Breast epithelium (tissue), 4 donors: ENCODE measurements around the gene CNTNAP2. TPM values are rescaled to one million over a fixed set of nuclear protein-coding genes. Genes with fewer than 3 reads are reported as not detected.

Experiments
- DNase-seq, 2 donors: peaks; one replicate each; pipeline ENCODE4 v3.0.0-alpha.2; 2019; ENCODE audit warnings: low spot score in 2 of 2
- H3K27ac ChIP-seq, 2 donors: fragments of 200-600 bp; sonication (generic) in 1 of 2; one replicate each; pipeline ENCODE4 v1.5.1; 2016 to 2019; ENCODE audit warnings: mild to moderate bottlenecking in 1 of 2
- H3K27me3 ChIP-seq, 2 donors: fragments of 200-600 bp; sonication (generic) in 1 of 2; one replicate each; pipeline versions ENCODE4 v1.5.1 to v1.6.0; 2017 to 2019; ENCODE audit warnings: control low read depth in 1 of 2, mild to moderate bottlenecking in 1 of 2
- H3K36me3 ChIP-seq: fragments of 200-600 bp; one replicate; pipeline ENCODE4 v1.5.1; 2019
- H3K4me1 ChIP-seq, 2 donors: fragments of 200-600 bp; sonication (generic); one replicate each; pipeline ENCODE4 v1.5.1; 2016 to 2019; ENCODE audit warnings: control low read depth in 1 of 2
- H3K4me3 ChIP-seq, 3 donors: fragments of 200-600 bp; sonication (generic); 1 replicate in 2 of 3; 2 replicates in 1 of 3; pipeline ENCODE4 v1.5.1; 2016 to 2019; ENCODE audit warnings: mild to moderate bottlenecking in 3 of 3, moderate library complexity in 2 of 3
- H3K9me3 ChIP-seq, 2 donors: fragments of 200-600 bp; sonication (generic) in 1 of 2; one replicate each; pipeline ENCODE4 v1.5.1; 2016 to 2019; ENCODE audit warnings: control low read depth in 1 of 2
- CTCF ChIP-seq, 3 donors: fragments of 450-650 bp; IDR thresholded peaks; one replicate each; pipeline ENCODE4 v1.5.1; 2016 to 2017; ENCODE audit warnings: antibody characterized with exemption in 3 of 3, mild to moderate bottlenecking in 3 of 3, moderate library complexity in 3 of 3
- POLR2A ChIP-seq: fragments of 450-650 bp; IDR thresholded peaks from one replicate; pipeline ENCODE4 v1.6.1; 2016; ENCODE audit warnings: antibody characterized with exemption, mild to moderate bottlenecking, moderate library complexity
- POLR2AphosphoS5 ChIP-seq, 3 donors: sonication (generic); formaldehyde crosslinking; IDR thresholded peaks; one replicate each; pipeline ENCODE4 v1.6.1; 2017; ENCODE audit warnings: antibody characterized with exemption in 3 of 3
- intact Hi-C: fragments of 100-400 bp; cut with DNase I; formaldehyde crosslinking; loops from one replicate; pipeline ENCODE4 v1.15.1; 2023; ENCODE audit warnings: low total_unique reads
- total RNA-seq, 3 donors: library from RNA; depleted of rRNA; stranded (reverse); fragments of >200 nt; gene quantifications; one replicate each; pipeline ENCODE4 v1.1.0, GENCODE V29; 2016

Gene CNTNAP2
- total RNA-seq, 3 donors from 2014 or later, result 0.29 to 0.66 TPM; not detected in 1

- no peak for DNase-seq
- no peaks in the 10 kb centered on the region for H3K36me3 ChIP-seq
- intact Hi-C loops, result no loop called here
- no peak overlapping the region for H3K27ac ChIP-seq
- no peak overlapping the region for H3K4me3 ChIP-seq
- peaks cover 0 to 5% of the 10 kb centered on the region in 2 donors for H3K27me3 ChIP-seq
- no peaks in the 10 kb centered on the region for H3K4me1 ChIP-seq
- H3K9me3 ChIP-seq, result no peaks in the 10 kb centered on the region
- TF ChIP-seq CTCF (IDR thresholded peaks at IDR 0.05) (no peak), POLR2AphosphoS5 (IDR thresholded peaks at IDR 0.05) (no peak), POLR2A (no peak)
These were observed 300.6 kb downstream of the CNTNAP2 start for GRCh38 chr7:146417176-146417575.

GRCh38 chr7:146423446-146423845 is 306.8 kb downstream of the CNTNAP2 start:
- DNase-seq, result no peak
- H3K9me3 ChIP-seq, result no peaks in the 10 kb centered on the region
- H3K27ac ChIP-seq, result no peak overlapping the region
- H3K36me3 ChIP-seq, result no peaks in the 10 kb centered on the region
- intact Hi-C loops, result no loop called here
- no peaks in the 10 kb centered on the region for H3K4me1 ChIP-seq
- H3K4me3 ChIP-seq, result no peak overlapping the region
- TF ChIP-seq CTCF (IDR thresholded peaks at IDR 0.05) (no peak), POLR2AphosphoS5 (IDR thresholded peaks at IDR 0.05) (no peak), POLR2A (no peak)
- no peaks in the 10 kb centered on the region for H3K27me3 ChIP-seq

GRCh38 chr7:146424084-146424483 is 307.5 kb downstream of the CNTNAP2 start:
- H3K4me1 ChIP-seq, result no peaks in the 10 kb centered on the region
- no peak for DNase-seq
- no peak overlapping the region for H3K4me3 ChIP-seq
- TF ChIP-seq POLR2A, result no peak
- TF ChIP-seq POLR2AphosphoS5 (IDR thresholded peaks at IDR 0.05), result no peak
- no peak for TF ChIP-seq CTCF (IDR thresholded peaks at IDR 0.05)
- no peaks in the 10 kb centered on the region for H3K36me3 ChIP-seq
- H3K9me3 ChIP-seq, result peaks cover 0 to 6% of the 10 kb centered on the region in 2 donors
- no peaks in the 10 kb centered on the region for H3K27me3 ChIP-seq
- intact Hi-C loops, result no loop called here
- H3K27ac ChIP-seq, result no peak overlapping the region

- TF ChIP-seq POLR2A, result no peak
- TF ChIP-seq CTCF (IDR thresholded peaks at IDR 0.05), result no peak
- no peak for TF ChIP-seq POLR2AphosphoS5 (IDR thresholded peaks at IDR 0.05)
- no peak for DNase-seq
- no peak overlapping the region for H3K4me3 ChIP-seq
- no peaks in the 10 kb centered on the region for H3K27me3 ChIP-seq
- intact Hi-C loops, result no loop called here
- no peaks in the 10 kb centered on the region for H3K36me3 ChIP-seq
- no peak overlapping the region for H3K27ac ChIP-seq
- H3K4me1 ChIP-seq, result no peaks in the 10 kb centered on the region
- peaks cover 0 to 11% of the 10 kb centered on the region in 2 donors for H3K9me3 ChIP-seq
These were observed 316.9 kb downstream of the CNTNAP2 start for GRCh38 chr7:146433501-146433900.

DNA sequence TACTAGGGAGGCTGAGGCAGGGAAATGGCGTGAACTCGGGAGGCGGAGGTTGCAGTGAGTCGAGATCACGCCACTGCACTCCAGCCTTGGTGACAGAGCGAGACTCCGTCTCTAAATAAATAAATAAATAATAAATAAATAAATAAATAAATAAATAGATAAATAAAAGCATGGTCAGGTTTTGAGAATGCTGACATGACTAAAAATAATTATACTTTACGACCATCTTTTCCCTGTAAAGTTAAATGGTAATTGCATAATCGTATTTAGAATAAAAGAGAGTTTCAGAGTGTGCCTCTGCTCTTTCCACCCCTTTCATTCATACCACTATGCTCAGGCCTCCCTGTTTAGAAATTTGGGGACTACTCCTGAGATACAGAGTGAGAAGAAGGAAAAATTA is 326.5 kb downstream of the CNTNAP2 start:
- intact Hi-C loops, result no loop called here
- Histone ChIP-seq H3K36me3 (no peaks in the 10 kb centered on the region), H3K4me1 (no peaks in the 10 kb centered on the region), H3K27me3 (no peaks in the 10 kb centered on the region), H3K9me3 (no peaks in the 10 kb centered on the region), H3K27ac (no peak overlapping the region), H3K4me3 (no peak overlapping the region)
- no peak for DNase-seq
- no peak for TF ChIP-seq POLR2A
- TF ChIP-seq CTCF (IDR thresholded peaks at IDR 0.05), result no peak
- no peak for TF ChIP-seq POLR2AphosphoS5 (IDR thresholded peaks at IDR 0.05)
